H1 (cell line): ENCODE data around the gene EIF4E3. TPM values are rescaled to one million over a fixed set of nuclear protein-coding genes. Genes with fewer than 3 reads are reported as not detected.

Source experiments
- CTCF ChIA-PET: fragments of 300-600 bp; sonication (Branson Sonifier 250); formaldehyde crosslinking; loops from one replicate; lab custom pipeline; 2021; ENCODE audit not compliant: partially characterized antibody; lab: Charles Lee
- POLR2A ChIA-PET: fragments of 300-600 bp; sonication (Branson Sonifier 250); formaldehyde crosslinking; loops from one replicate; lab custom pipeline; 2021; ENCODE audit warnings: inconsistent platforms; ENCODE audit not compliant: partially characterized antibody; lab: Charles Lee
- DNase-seq, 2 experiments: peaks; one replicate each; pipeline versions ENCODE4 v3.0.0 to v3.0.0-alpha.2; 2010 to 2022; ENCODE audit warnings: low spot score in 2 of 2, low read depth in 1 of 2, mixed read lengths in 1 of 2
- FAIRE-seq: peaks from 2 replicates; lab custom pipeline; 2011; peaks lifted over from hg19 to GRCh38; lab: Jason Lieb, UNC
- H2AFZ ChIP-seq: 2 replicates; pipeline ENCODE4 v1.8.1; 2012; ENCODE audit warnings: low read length, inconsistent platforms
- H2AK5ac ChIP-seq: 2 replicates; pipeline ENCODE4 v1.6.1; 2013; ENCODE audit warnings: low read depth, low read length
- H2BK120ac ChIP-seq: replicated peaks from 2 replicates; pipeline ENCODE3; 2013; ENCODE audit warnings: low read depth, low read length, inconsistent platforms
- H2BK12ac ChIP-seq: 2 replicates; pipeline ENCODE4 v1.6.1; 2013; ENCODE audit warnings: low read depth, low read length
- H2BK15ac ChIP-seq: 2 replicates; pipeline ENCODE4 v1.6.1; 2013; ENCODE audit warnings: low read length
- H2BK20ac ChIP-seq: 2 replicates; pipeline ENCODE4 v1.6.1; 2013; ENCODE audit warnings: low read length
- H2BK5ac ChIP-seq: 2 replicates; pipeline ENCODE4 v1.6.1; 2013; ENCODE audit warnings: low read depth, low read length
- H3K14ac ChIP-seq: 2 replicates; pipeline ENCODE4 v1.6.1; 2013; ENCODE audit warnings: inconsistent platforms; ENCODE audit not compliant: insufficient read length
- H3K18ac ChIP-seq: 2 replicates; pipeline ENCODE4 v1.6.1; 2013; ENCODE audit warnings: low read length; ENCODE audit errors: extremely low read depth
- H3K23ac ChIP-seq: 2 replicates; pipeline ENCODE4 v1.6.1; 2013; ENCODE audit warnings: inconsistent platforms; ENCODE audit not compliant: insufficient read length
- H3K23me2 ChIP-seq: 2 replicates; pipeline ENCODE4 v1.6.1; 2013; ENCODE audit warnings: low read depth, low read length
- H3K27ac ChIP-seq: 2 replicates; pipeline ENCODE4 v1.6.1; 2011; ENCODE audit warnings: low read depth, low read length, inconsistent platforms
- H3K27me3 ChIP-seq, 4 experiments: replicated peaks in 1 of 4; 1 replicate in 1 of 4; 2 replicates in 3 of 4; pipeline versions ENCODE4 v1.6.1 to v1.8.1; 2011 to 2013; ENCODE audit warnings: low read length in 3 of 4, mild to moderate bottlenecking in 3 of 4, inconsistent platforms in 2 of 4, mixed read lengths in 2 of 4, moderate library complexity in 1 of 4; ENCODE audit not compliant: control insufficient read depth in 3 of 4, insufficient read depth in 3 of 4; ENCODE audit errors: extremely low read depth in 1 of 4
- H3K36me3 ChIP-seq, 4 experiments: 2 replicates each; pipeline versions ENCODE4 v1.6.1 to v1.8.1; 2011 to 2013; ENCODE audit warnings: mild to moderate bottlenecking in 4 of 4, low read length in 3 of 4, moderate library complexity in 2 of 4, control low read depth in 1 of 4, inconsistent platforms in 1 of 4; ENCODE audit not compliant: insufficient read depth in 4 of 4, control insufficient read depth in 2 of 4
- H3K4ac ChIP-seq: replicated peaks from 2 replicates; pipeline ENCODE3; 2013; ENCODE audit warnings: low read length, low read depth, mixed read lengths, inconsistent platforms; ENCODE audit not compliant: insufficient read length
- H3K4me1 ChIP-seq, 4 experiments: replicated peaks in 1 of 4; 1 replicate in 1 of 4; 2 replicates in 3 of 4; pipeline versions ENCODE4 v1.6.1 to v1.8.1; 2011 to 2013; ENCODE audit warnings: low read length in 3 of 4, inconsistent platforms in 2 of 4, mixed read lengths in 1 of 4; ENCODE audit not compliant: insufficient read depth in 4 of 4, control insufficient read depth in 3 of 4
- H3K4me2 ChIP-seq, 2 experiments: 2 replicates each; pipeline versions ENCODE4 v1.6.1 to v1.8.1; 2011 to 2013; ENCODE audit warnings: low read depth in 2 of 2, low read length in 2 of 2, control low read depth in 1 of 2, inconsistent platforms in 1 of 2, mild to moderate bottlenecking in 1 of 2; ENCODE audit not compliant: insufficient read depth in 1 of 2
- H3K4me3 ChIP-seq, 4 experiments: fragments of 200-600, 300-600 bp in 1 of 4; sonication (generic), shearing (Covaris generic), sonication (Bioruptor Twin) in 1 of 4; 2 replicates each; pipeline versions ENCODE4 v1.5.1 to v1.8.1; 2011 to 2016; ENCODE audit warnings: low read length in 4 of 4, low read depth in 3 of 4, control low read depth in 2 of 4, inconsistent platforms in 2 of 4, mild to moderate bottlenecking in 2 of 4, mixed read lengths in 1 of 4, moderate library complexity in 1 of 4; ENCODE audit not compliant: insufficient read depth in 2 of 4; ENCODE audit errors: extremely low read depth in 1 of 4
- H3K56ac ChIP-seq: replicated peaks from 2 replicates; pipeline ENCODE3; 2013; ENCODE audit warnings: low read depth, mild to moderate bottlenecking, mixed read lengths, low read length, inconsistent platforms; ENCODE audit not compliant: insufficient read length
- H3K79me1 ChIP-seq: 2 replicates; pipeline ENCODE4 v1.6.1; 2013; ENCODE audit warnings: low read depth, low read length, control low read depth
- H3K79me2 ChIP-seq, 2 experiments: 2 replicates each; pipeline versions ENCODE4 v1.6.1 to v1.8.1; 2012 to 2013; ENCODE audit warnings: low read length in 2 of 2, mild to moderate bottlenecking in 2 of 2, inconsistent platforms in 1 of 2; ENCODE audit not compliant: insufficient read depth in 2 of 2, control insufficient read depth in 1 of 2
- H3K9ac ChIP-seq, 4 experiments: replicated peaks in 1 of 4; 1 replicate in 1 of 4; 2 replicates in 3 of 4; pipeline versions ENCODE4 v1.6.1 to v1.8.1; 2011 to 2013; ENCODE audit warnings: low read depth in 3 of 4, low read length in 3 of 4, control low read depth in 2 of 4, mild to moderate bottlenecking in 2 of 4, moderate library complexity in 2 of 4, inconsistent platforms in 1 of 4; ENCODE audit errors: extremely low read depth in 1 of 4
- H3K9me3 ChIP-seq, 2 experiments: 2 replicates each; pipeline versions ENCODE4 v1.6.1 to v1.8.1; 2012 to 2013; ENCODE audit warnings: mild to moderate bottlenecking in 2 of 2, moderate library complexity in 2 of 2, control low read depth in 1 of 2, inconsistent platforms in 1 of 2, low read depth in 1 of 2, low read length in 1 of 2, mixed read lengths in 1 of 2; ENCODE audit not compliant: insufficient read depth in 2 of 2
- H4K20me1 ChIP-seq, 2 experiments: replicated peaks in 1 of 2; 2 replicates each; pipeline versions ENCODE3 to v1.8.1; 2011 to 2013; ENCODE audit warnings: inconsistent platforms in 2 of 2, low read length in 2 of 2, mild to moderate bottlenecking in 1 of 2; ENCODE audit not compliant: insufficient read depth in 2 of 2, control insufficient read depth in 1 of 2
- H4K5ac ChIP-seq: 2 replicates; pipeline ENCODE4 v1.6.1; 2013; ENCODE audit warnings: low read length, low read depth, mixed read lengths, inconsistent platforms; ENCODE audit not compliant: insufficient read length
- H4K8ac ChIP-seq: 2 replicates; pipeline ENCODE4 v1.8.0; 2013; ENCODE audit warnings: mild to moderate bottlenecking, moderate library complexity, low read length, inconsistent platforms; ENCODE audit not compliant: insufficient read depth; ENCODE audit errors: extremely low read depth
- H4K91ac ChIP-seq: replicated peaks from 2 replicates; pipeline ENCODE3; 2013; ENCODE audit warnings: low read length, mixed read lengths, inconsistent platforms; ENCODE audit not compliant: insufficient read length
- TAF1 ChIP-seq: IDR thresholded peaks from 2 replicates; pipeline ENCODE4 v1.6.1; 2011; ENCODE audit warnings: mild to moderate bottlenecking, low read depth, low read length
- TAF7 ChIP-seq: optimal IDR thresholded peaks from 2 replicates; pipeline ENCODE3; 2011; ENCODE audit warnings: low read depth, mild to moderate bottlenecking, inconsistent platforms, low read length, moderate library complexity, borderline replicate concordance
- TBP ChIP-seq: IDR thresholded peaks from 2 replicates; pipeline ENCODE4 v1.6.1; 2011; ENCODE audit warnings: low read depth, low read length, improper control_type of control experiment
- WGBS, 2 experiments: shearing (Covaris generic) in 1 of 2; methylation state at CpG; one replicate each; pipeline versions ENCODE4 v1.1.6 to v1.1.7; 2013 to 2015; ENCODE audit warnings: low lambda C conversion rate in 2 of 2, mixed read lengths in 2 of 2, inconsistent platforms in 1 of 2, low coverage in 1 of 2, missing lambda C conversion rate in 1 of 2; ENCODE audit not compliant: insufficient replicate concordance in 2 of 2, insufficient coverage in 1 of 2, insufficient read length in 1 of 2; ENCODE audit errors: extremely low coverage in 1 of 2, missing lambda C conversion rate in 1 of 2; 5-methylcytosine and 5-hydroxymethylcytosine counted together
- polyA plus RNA-seq, 7 experiments: library from polyadenylated mRNA; depleted of rRNA in 3 of 7; stranded (reverse) in 5 of 7; unstranded in 2 of 7; fragments of >200 nt in 5 of 7; fragments of 200-250 nt in 2 of 7; gene quantifications; 1 replicate in 5 of 7; 2 replicates in 1 of 7; 4 replicates in 1 of 7; pipeline versions ENCODE4 v1.2.1 to v1.2.3, GENCODE V29; 2011 to 2013; ENCODE audit warnings: missing spikeins in 2 of 7, mixed read lengths in 2 of 7
- total RNA-seq: library from RNA; stranded (reverse); fragmentation: NEBNext Ultra II Directional; extraction: Animal tissue kit (Norgen Biotek cat#: 25700); gene quantifications from 2 replicates; pipeline ENCODE4 v1.2.1, GENCODE V29; 2021

The EIF4E3 gene
- total and polyA plus RNA-seq, 2 of the 8 experiments (the other 6 are each of a cell fraction or from before 2014, with no cell fraction given): 5.2 to 17.0 TPM

- H2BK12ac ChIP-seq: no peak overlapping the region
- H3K4me1 ChIP-seq: peaks cover 4 to 11% (median 7%) of the 10 kb centered on the region in 4 experiments; a peak in 4 of 7 replicates
- H4K8ac ChIP-seq: no peak overlapping the region
- FAIRE-seq: no peak
- H2AFZ ChIP-seq: no peak overlapping the region
- no peaks in the 10 kb centered on the region; the same call in 1 of the 2 replicates for H3K79me1 ChIP-seq
- H2AK5ac ChIP-seq: no peak overlapping the region
- no peak for TF ChIP-seq TAF7
- no peak for TF ChIP-seq TBP
- TF ChIP-seq TAF1: no peak
- H4K91ac ChIP-seq: no peak overlapping the region
- H2BK20ac ChIP-seq: no peak overlapping the region
- H3K27me3 ChIP-seq: no peaks in the 10 kb centered on the region
- no peaks in the 10 kb centered on the region for H3K9me3 ChIP-seq
- no peaks in the 10 kb centered on the region for H3K23me2 ChIP-seq
- ChIA-PET POLR2A (interaction anchor here (1.1 kb wide), 1 partner anchor 61 kb away, joined by 4 read pairs; no protein-coding TSS in a partner anchor), CTCF (interaction anchor here (2.7 kb wide), 1 partner anchor 18 kb away, joined by 9 read pairs; no protein-coding TSS in a partner anchor)
- no peak overlapping the region for H3K56ac ChIP-seq
- no peaks in the 10 kb centered on the region for H3K79me2 ChIP-seq
- H4K5ac ChIP-seq: no peak overlapping the region
- H3K4me2 ChIP-seq: no peak overlapping the region
- no peak overlapping the region for H3K23ac ChIP-seq
- H3K9ac ChIP-seq: no peak overlapping the region
- no peak overlapping the region for H3K14ac ChIP-seq
- H3K27ac ChIP-seq: no peak overlapping the region
- 93% methylated on average over 8 of the region's 8 CpGs; no CpG with 5 or more reads in 1 of the 2 experiments for WGBS, 2 experiments
- DNase-seq: no peak
- no peaks in the 10 kb centered on the region for H4K20me1 ChIP-seq
- H3K18ac ChIP-seq: no peak overlapping the region
- H3K4me3 ChIP-seq: no peak overlapping the region
- H2BK5ac ChIP-seq: no peak overlapping the region
- H2BK15ac ChIP-seq: no peak overlapping the region
- H3K36me3 ChIP-seq: no peaks in the 10 kb centered on the region
- H3K4ac ChIP-seq: no peak overlapping the region
- H2BK120ac ChIP-seq: no peak overlapping the region
Measured at GRCh38 chr3:71693641-71694040, 31.6 kb downstream of the EIF4E3 start.
